ENCODE measurements around the gene ZC3H12D.

Gene ZC3H12D

DNA sequence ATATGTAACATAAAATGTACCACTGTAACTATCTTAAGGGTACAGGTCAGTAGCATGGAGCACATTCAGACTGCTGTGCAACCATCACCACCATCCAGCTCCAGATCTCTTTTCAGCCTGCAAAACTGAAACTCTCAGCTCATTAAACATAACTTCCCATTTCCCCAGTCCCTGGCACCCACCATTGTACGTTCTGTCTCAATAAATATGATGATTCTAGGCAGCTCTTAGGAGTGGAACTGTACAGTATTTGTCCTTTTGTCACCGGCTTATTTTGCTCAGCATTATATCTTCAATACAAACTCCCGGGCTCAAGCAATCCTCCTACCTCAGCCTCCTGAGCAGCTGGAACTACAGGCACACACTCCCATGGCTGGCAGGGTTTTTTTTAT, 1.5 kb downstream of the ZC3H12D start:
- Histone ChIP-seq H3K4me3 (ENCODE audit: low read length) (no peak overlapping the region), H3K4me2 (ENCODE audit: low read length) (no peak overlapping the region), H3K9ac (ENCODE audit: low read depth, low read length) (no peak overlapping the region), H3K4me1 (ENCODE audit: control insufficient read depth, insufficient read depth, low read length) (peaks cover 14% of the 10 kb centered on the region), H3K36me3 (ENCODE audit: insufficient read depth, low read length) (no peaks in the 10 kb centered on the region), H3K27me3 (ENCODE audit: control insufficient read depth, insufficient read depth, low read length) (no peaks in the 10 kb centered on the region), H3K9me3 (replicated peaks; ENCODE audit: low read length) (no peaks in the 10 kb centered on the region)

- Histone ChIP-seq H3K36me3 (ENCODE audit: insufficient read depth, low read length) (no peaks in the 10 kb centered on the region), H3K4me3 (ENCODE audit: low read length) (no peak overlapping the region), H3K9ac (ENCODE audit: low read depth, low read length) (no peak overlapping the region), H3K9me3 (replicated peaks; ENCODE audit: low read length) (no peaks in the 10 kb centered on the region), H3K27me3 (ENCODE audit: control insufficient read depth, insufficient read depth, low read length) (no peaks in the 10 kb centered on the region), H3K4me1 (ENCODE audit: control insufficient read depth, insufficient read depth, low read length) (peaks cover 14% of the 10 kb centered on the region), H3K4me2 (ENCODE audit: low read length) (no peak overlapping the region)
Measured at GRCh38 chr6:149482545-149483333, 2.1 kb downstream of the ZC3H12D start.

- no peak overlapping the region for H3K9ac ChIP-seq (ENCODE audit: low read depth, low read length)
- H3K9me3 ChIP-seq (replicated peaks; ENCODE audit: low read length) = no peaks in the 10 kb centered on the region
- H3K4me3 ChIP-seq (ENCODE audit: low read length) = no peak overlapping the region
- peaks cover 14% of the 10 kb centered on the region for H3K4me1 ChIP-seq (ENCODE audit: control insufficient read depth, insufficient read depth, low read length)
- no peaks in the 10 kb centered on the region for H3K27me3 ChIP-seq (ENCODE audit: control insufficient read depth, insufficient read depth, low read length)
- H3K36me3 ChIP-seq (ENCODE audit: insufficient read depth, low read length) = no peaks in the 10 kb centered on the region
- no peak overlapping the region for H3K4me2 ChIP-seq (ENCODE audit: low read length)
Measured at GRCh38 chr6:149480502-149481280, 4.1 kb downstream of the ZC3H12D start.

DNA sequence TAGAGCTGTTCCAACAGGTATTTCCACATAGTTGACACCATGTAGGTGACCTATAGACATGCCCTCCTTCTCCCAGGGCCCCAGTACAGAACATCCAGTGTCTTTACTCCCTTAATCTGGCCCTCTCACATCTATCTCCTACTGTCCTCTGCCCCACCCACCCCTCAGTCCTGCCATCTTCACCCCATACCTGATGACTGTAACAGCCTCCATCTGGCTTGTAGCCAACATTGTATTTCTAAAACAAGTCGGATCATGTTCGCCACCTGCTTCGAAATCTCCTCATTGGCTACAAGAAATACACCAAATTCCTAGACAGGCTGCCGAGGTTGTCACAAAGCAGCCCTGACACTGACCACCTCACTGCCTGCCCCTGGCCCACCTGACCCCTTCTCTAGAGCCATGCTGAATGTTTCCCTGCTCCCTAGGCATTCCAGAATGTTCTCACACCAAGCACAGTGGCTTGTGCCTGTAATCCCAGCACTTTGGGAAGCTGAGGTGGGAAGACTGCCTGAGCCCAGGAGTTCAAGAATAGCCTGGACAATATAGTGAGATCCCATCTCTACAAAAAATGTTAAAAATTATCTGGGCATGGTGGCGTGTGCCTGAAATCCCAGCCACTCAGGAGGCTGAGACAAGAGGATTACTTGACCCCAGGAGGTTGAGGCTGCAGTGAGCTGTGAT, 6.0 kb downstream of the ZC3H12D start:
- Histone ChIP-seq H3K9me3 (replicated peaks; ENCODE audit: low read length) (no peaks in the 10 kb centered on the region), H3K4me3 (ENCODE audit: low read length) (no peak overlapping the region), H3K4me1 (ENCODE audit: control insufficient read depth, insufficient read depth, low read length) (no peaks in the 10 kb centered on the region), H3K4me2 (ENCODE audit: low read length) (no peak overlapping the region), H3K36me3 (ENCODE audit: insufficient read depth, low read length) (no peaks in the 10 kb centered on the region), H3K9ac (ENCODE audit: low read depth, low read length) (no peak overlapping the region), H3K27me3 (ENCODE audit: control insufficient read depth, insufficient read depth, low read length) (peaks cover 7% of the 10 kb centered on the region)

DNA sequence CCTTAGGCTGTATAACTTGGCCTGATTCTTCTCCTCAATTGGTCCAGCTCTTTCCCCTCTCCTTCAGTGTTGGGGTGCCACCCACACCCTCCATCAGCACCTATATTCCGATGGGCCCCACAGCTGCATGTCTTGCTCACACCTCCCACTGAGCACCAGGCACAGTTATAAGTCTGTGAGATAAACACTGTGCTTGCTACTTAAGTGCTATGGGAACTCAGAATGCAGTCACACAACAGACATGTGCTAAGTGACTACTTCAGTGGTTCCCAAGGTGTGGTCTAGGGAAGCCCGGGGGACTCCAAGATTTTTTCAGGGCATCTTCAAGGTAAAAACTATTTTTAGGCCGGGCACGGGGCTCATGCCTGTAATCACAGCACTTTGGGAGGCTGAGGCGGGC, 7.3 kb downstream of the ZC3H12D start:
- no peak overlapping the region for H3K9ac ChIP-seq (ENCODE audit: low read depth, low read length)
- no peaks in the 10 kb centered on the region for H3K4me1 ChIP-seq (ENCODE audit: control insufficient read depth, insufficient read depth, low read length)

DNA sequence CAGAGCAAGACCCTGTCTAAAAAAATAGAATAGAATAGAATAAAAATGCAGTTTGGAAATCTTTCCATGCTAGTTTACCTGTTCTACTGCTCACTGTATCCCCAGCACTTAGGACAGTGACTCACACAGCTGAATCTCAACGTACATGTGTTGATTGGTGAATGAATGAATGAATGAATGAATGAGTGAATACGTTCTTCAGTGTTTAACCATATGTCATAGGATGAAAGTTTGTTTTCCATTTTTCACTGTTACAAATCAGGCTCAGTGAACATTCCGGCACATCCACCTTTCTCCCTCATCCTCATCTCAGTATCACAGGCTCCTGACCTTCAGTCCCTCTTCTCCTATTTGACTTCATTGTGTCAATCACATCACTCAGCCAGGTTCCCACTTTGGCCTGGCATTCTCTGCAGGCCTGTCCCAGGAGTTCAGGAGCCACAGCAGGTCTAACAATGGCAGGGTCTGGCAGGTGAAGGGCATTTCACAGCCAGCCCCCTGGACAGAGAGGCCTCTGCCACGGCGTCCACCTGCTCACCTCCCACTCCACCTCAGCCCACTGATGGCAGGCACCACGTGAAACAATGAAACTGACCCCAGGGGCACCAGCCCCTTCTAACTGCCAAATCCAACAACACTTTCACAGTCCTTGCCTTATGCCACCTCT, 7.9 kb downstream of the ZC3H12D start:
- Histone ChIP-seq H3K4me3 (ENCODE audit: low read length) (no peak overlapping the region), H3K4me1 (ENCODE audit: control insufficient read depth, insufficient read depth, low read length) (no peaks in the 10 kb centered on the region), H3K9me3 (replicated peaks; ENCODE audit: low read length) (no peaks in the 10 kb centered on the region), H3K27me3 (ENCODE audit: control insufficient read depth, insufficient read depth, low read length) (peaks cover 20% of the 10 kb centered on the region), H3K36me3 (ENCODE audit: insufficient read depth, low read length) (no peaks in the 10 kb centered on the region), H3K9ac (ENCODE audit: low read depth, low read length) (no peak overlapping the region), H3K4me2 (ENCODE audit: low read length) (no peak overlapping the region)

More for the DNA sequence above, 7.3 kb downstream of the ZC3H12D start:
- no peak overlapping the region for H3K4me2 ChIP-seq (ENCODE audit: low read length)
- no peaks in the 10 kb centered on the region for H3K36me3 ChIP-seq (ENCODE audit: insufficient read depth, low read length)
- H3K9me3 ChIP-seq (replicated peaks; ENCODE audit: low read length) = no peaks in the 10 kb centered on the region
- peaks cover 16% of the 10 kb centered on the region for H3K27me3 ChIP-seq (ENCODE audit: control insufficient read depth, insufficient read depth, low read length)
- H3K4me3 ChIP-seq (ENCODE audit: low read length) = no peak overlapping the region

DNA sequence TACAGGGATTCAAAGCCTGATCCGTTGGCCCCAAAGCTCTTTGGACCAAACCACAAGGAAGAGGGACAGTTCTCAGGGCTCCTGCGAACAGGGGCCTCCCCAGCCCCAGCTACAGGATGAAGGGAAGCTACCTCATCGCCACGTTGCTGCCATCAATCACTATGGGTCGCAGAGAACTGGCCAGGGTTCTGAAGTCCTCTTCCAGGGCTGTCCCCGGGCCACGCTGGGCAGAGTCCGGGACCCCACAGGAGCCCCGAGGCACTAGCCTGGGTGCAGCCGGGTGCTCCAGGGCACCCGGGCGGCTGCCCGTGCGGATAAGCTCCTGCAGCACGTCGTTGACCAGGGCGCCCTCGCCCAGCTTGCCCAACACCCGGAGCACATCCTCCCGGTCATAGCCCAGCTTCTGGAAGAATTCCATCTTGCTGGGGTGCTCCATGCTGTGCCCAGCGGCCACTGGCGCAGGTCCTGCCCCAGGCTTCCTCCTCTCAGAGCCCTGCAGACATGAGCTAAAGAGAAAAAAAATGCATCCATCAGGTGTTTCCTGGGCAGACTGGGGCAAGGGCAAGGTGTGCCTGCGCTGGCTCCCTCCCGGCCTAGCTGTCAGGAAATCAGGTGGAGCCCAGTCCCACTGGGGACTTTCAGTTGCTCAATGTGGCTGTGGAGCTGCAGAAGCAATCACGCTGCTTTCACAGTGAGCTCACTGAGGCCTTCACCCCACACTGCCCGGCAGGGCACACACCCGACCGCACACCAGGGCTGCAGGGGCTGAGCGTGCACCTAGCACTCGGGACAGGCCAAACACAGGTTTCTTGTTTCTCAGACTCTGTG, 10.5 kb downstream of the ZC3H12D start:
- Histone ChIP-seq H3K9ac (ENCODE audit: low read depth, low read length) (no peak overlapping the region), H3K36me3 (ENCODE audit: insufficient read depth, low read length) (no peaks in the 10 kb centered on the region), H3K9me3 (replicated peaks; ENCODE audit: low read length) (no peaks in the 10 kb centered on the region), H3K27me3 (ENCODE audit: control insufficient read depth, insufficient read depth, low read length) (peaks cover 24% of the 10 kb centered on the region), H3K4me3 (ENCODE audit: low read length) (no peak overlapping the region), H3K4me1 (ENCODE audit: control insufficient read depth, insufficient read depth, low read length) (no peaks in the 10 kb centered on the region), H3K4me2 (ENCODE audit: low read length) (no peak overlapping the region)

DNA sequence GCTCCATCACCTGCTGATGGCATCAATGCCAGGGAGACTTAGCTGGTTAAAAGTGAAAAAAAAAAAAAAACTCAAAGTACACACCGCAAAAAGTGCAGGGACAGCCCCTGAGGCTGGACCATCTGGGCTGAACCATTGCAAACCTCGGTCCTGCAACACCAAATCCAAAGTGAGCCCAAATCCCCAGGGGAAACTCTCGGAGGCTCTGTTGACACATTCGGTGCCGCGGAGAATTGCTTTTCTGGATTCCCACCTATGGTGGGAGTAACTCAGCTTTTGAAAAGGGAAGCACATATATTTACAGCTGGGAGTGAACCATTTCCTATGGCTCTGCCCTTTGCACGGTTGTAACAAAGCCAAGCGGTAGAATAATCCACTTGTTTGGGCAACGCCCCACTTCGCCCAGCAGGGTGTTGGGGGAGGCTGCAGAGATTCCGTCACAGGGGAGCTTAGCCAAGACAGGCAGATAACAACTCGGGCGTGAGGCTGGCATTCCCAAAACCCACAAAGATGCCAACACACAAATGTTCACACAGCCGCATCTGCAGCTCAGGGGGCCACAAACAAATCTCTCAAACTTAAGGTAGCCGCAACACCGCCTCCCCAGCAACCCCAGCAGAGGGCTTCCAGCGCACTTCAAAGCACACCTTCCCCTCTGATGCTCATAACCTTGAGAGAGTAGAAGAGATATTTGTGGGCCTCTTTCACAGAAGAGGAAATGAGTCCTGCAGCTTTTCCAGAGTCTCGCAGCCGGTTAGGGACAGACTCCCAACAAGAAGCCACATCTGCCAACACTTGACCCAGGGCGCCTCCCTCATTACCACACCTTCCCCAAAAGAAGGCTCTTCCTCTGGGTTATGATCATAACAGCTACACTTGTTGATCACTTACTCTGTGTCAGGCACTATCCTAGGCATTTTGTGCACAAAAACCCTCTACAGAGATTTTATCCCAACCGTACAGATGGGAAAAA, 11.4 kb downstream of the ZC3H12D start:
- Histone ChIP-seq H3K9me3 (replicated peaks; ENCODE audit: low read length) (no peaks in the 10 kb centered on the region), H3K27me3 (ENCODE audit: control insufficient read depth, insufficient read depth, low read length) (peaks cover 30% of the 10 kb centered on the region), H3K9ac (ENCODE audit: low read depth, low read length) (no peak overlapping the region), H3K4me1 (ENCODE audit: control insufficient read depth, insufficient read depth, low read length) (no peaks in the 10 kb centered on the region), H3K4me3 (ENCODE audit: low read length) (no peak overlapping the region), H3K4me2 (ENCODE audit: low read length) (peak overlapping the region; percentile 30), H3K36me3 (ENCODE audit: insufficient read depth, low read length) (no peaks in the 10 kb centered on the region)

DNA sequence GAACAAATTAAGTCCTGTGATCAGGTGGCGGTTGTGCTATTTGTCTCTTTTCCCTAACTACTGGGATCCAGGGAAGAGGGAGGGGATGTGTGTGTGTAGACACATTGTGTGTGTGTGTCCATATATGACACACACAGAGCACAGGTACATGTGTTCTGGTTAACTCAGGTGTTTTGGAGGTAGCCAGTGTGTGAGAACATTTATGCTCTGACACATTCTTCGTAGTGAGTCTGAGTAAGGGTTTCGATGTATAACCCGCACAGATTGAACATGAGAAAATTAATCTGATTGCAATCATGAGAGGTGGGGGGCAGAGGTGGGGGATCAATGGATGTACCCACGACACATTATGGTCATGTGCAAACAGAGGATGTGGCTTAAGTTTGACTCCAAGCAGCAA, 12.6 kb downstream of the ZC3H12D start:
- no peaks in the 10 kb centered on the region for H3K36me3 ChIP-seq (ENCODE audit: insufficient read depth, low read length)
- no peak overlapping the region for H3K4me2 ChIP-seq (ENCODE audit: low read length)
- H3K9me3 ChIP-seq (replicated peaks; ENCODE audit: low read length) = no peaks in the 10 kb centered on the region
- H3K4me1 ChIP-seq (ENCODE audit: control insufficient read depth, insufficient read depth, low read length) = no peaks in the 10 kb centered on the region
- peaks cover 31% of the 10 kb centered on the region for H3K27me3 ChIP-seq (ENCODE audit: control insufficient read depth, insufficient read depth, low read length)
- no peak overlapping the region for H3K4me3 ChIP-seq (ENCODE audit: low read length)
- H3K9ac ChIP-seq (ENCODE audit: low read depth, low read length) = no peak overlapping the region

- peaks cover 31% of the 10 kb centered on the region for H3K27me3 ChIP-seq (ENCODE audit: control insufficient read depth, insufficient read depth, low read length)
- H3K9me3 ChIP-seq (replicated peaks; ENCODE audit: low read length) = no peaks in the 10 kb centered on the region
- H3K4me1 ChIP-seq (ENCODE audit: control insufficient read depth, insufficient read depth, low read length) = no peaks in the 10 kb centered on the region
- no peak overlapping the region for H3K9ac ChIP-seq (ENCODE audit: low read depth, low read length)
- no peak overlapping the region for H3K4me2 ChIP-seq (ENCODE audit: low read length)
- no peaks in the 10 kb centered on the region for H3K36me3 ChIP-seq (ENCODE audit: insufficient read depth, low read length)
- H3K4me3 ChIP-seq (ENCODE audit: low read length) = no peak overlapping the region
Measured at GRCh38 chr6:149471801-149472200, 13.0 kb downstream of the ZC3H12D start.
